MM.1S (cell line): ENCODE data around the gene GNL3.
"Not testable (repeated sequence)": the region's sequence is repeated elsewhere in the genome, so short reads cannot be mapped to it uniquely, and the experiment has no call there.

Experiments
- DNase-seq: peaks from one replicate; pipeline ENCODE4 v3.0.0-alpha.2; 2015
- H2AFZ ChIP-seq: fragments of 300-600 bp; sonication (generic); 2 replicates; pipeline ENCODE4 v1.6.0; 2016; ENCODE audit warnings: antibody characterized with exemption, low read length
- H3F3A ChIP-seq: fragments of 300-600 bp; sonication (generic); 2 replicates; pipeline ENCODE4 v1.6.1; 2016; ENCODE audit warnings: mild to moderate bottlenecking, antibody characterized with exemption, low read length, moderate library complexity, mixed read lengths; ENCODE audit not compliant: insufficient read depth
- H3K27ac ChIP-seq: fragments of 300-600 bp; sonication (generic); 2 replicates; pipeline ENCODE4 v1.5.1; 2016; ENCODE audit warnings: mild to moderate bottlenecking, low read length
- H3K27me3 ChIP-seq: fragments of 300-600 bp; sonication (generic); replicated peaks from 2 replicates; pipeline ENCODE4 v1.6.0; 2016; ENCODE audit warnings: low read length; ENCODE audit not compliant: insufficient read depth
- H3K36me3 ChIP-seq: fragments of 300-600 bp; sonication (generic); replicated peaks from 2 replicates; pipeline ENCODE4 v1.6.1; 2016; ENCODE audit warnings: mild to moderate bottlenecking, low read length, mixed read lengths; ENCODE audit not compliant: insufficient read depth
- H3K4me1 ChIP-seq: fragments of 300-600 bp; sonication (generic); 2 replicates; pipeline ENCODE4 v1.6.1; 2016; ENCODE audit warnings: low read length, mixed read lengths
- H3K4me2 ChIP-seq: fragments of 300-600 bp; sonication (generic); 2 replicates; pipeline ENCODE4 v1.6.0; 2016; ENCODE audit warnings: low read depth, low read length
- H3K4me3 ChIP-seq: fragments of 300-600 bp; sonication (generic); 2 replicates; pipeline ENCODE4 v1.5.1; 2016; ENCODE audit warnings: low read length, mixed read lengths
- H3K79me2 ChIP-seq: fragments of 300-600 bp; sonication (generic); 2 replicates; pipeline ENCODE4 v1.6.1; 2016; ENCODE audit warnings: mixed run types, low read length, mixed read lengths
- H3K9ac ChIP-seq: fragments of 300-600 bp; sonication (generic); 2 replicates; pipeline ENCODE4 v1.6.1; 2016; ENCODE audit warnings: low read length, mixed read lengths
- H3K9me2 ChIP-seq: fragments of 300-600 bp; sonication (generic); replicated peaks from 2 replicates; pipeline ENCODE4 v1.6.1; 2016; ENCODE audit warnings: mild to moderate bottlenecking, low read length, mixed read lengths; ENCODE audit not compliant: insufficient read depth
- H3K9me3 ChIP-seq: fragments of 300-600 bp; sonication (generic); replicated peaks from 2 replicates; pipeline ENCODE4 v1.6.1; 2016; ENCODE audit warnings: mild to moderate bottlenecking, low read length, mixed read lengths; ENCODE audit not compliant: insufficient read depth
- H4K20me1 ChIP-seq: fragments of 300-600 bp; sonication (generic); 2 replicates; pipeline ENCODE4 v1.6.1; 2016; ENCODE audit warnings: mild to moderate bottlenecking, low read length, moderate library complexity, mixed read lengths; ENCODE audit not compliant: insufficient read depth
- CTCF ChIP-seq: fragments of 300-600 bp; sonication (generic); IDR thresholded peaks from 2 replicates; pipeline ENCODE4 v1.5.1; 2016; ENCODE audit warnings: antibody characterized with exemption, low read length, mixed read lengths
- EZH2 ChIP-seq: fragments of 300-600 bp; sonication (generic); optimal IDR thresholded peaks from 2 replicates; pipeline ENCODE3; 2017; ENCODE audit warnings: low read depth, mild to moderate bottlenecking, antibody characterized with exemption, low read length, mixed read lengths
- EZH2phosphoT487 ChIP-seq: fragments of 300-600 bp; sonication (generic); IDR thresholded peaks from 2 replicates; pipeline ENCODE4 v1.6.1; 2018; ENCODE audit warnings: antibody characterized with exemption, low read length

Gene GNL3

DNA sequence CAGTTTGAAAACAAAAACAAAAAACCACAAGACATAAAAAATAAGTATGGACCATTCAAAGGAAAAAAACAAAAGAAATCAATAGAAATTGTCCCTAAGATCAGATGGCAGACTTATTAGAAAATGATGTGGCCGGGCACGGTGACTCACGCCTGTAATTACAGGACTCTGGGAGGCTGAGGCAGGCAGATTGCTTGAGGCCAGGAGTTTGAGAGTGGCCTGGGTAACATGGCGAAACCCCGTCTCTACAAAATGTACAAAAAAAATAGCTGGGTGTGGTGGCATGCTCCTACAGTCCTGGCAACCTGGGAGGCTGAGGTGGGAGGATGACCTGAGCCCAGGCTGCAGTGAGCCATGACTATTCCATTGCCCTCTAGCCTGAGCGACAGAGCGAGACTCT is 36.7 kb downstream of the GNL3 start:
- Histone ChIP-seq H3K4me1 (peaks cover 33% of the 10 kb centered on the region), H3K4me2 (no peak overlapping the region), H3K27me3 (no peaks in the 10 kb centered on the region), H3K79me2 (0 out of 2 replicates have a peak, but pooled peaks cover 6% of the 10 kb centered on the region), H3K27ac (peak overlapping the region; percentile 76; the same call in 1 of the 2 replicates), H3K4me3 (no peak overlapping the region), H3K9ac (no peak overlapping the region), H3F3A (peaks cover 29% of the 10 kb centered on the region), H3K9me2 (no peaks in the 10 kb centered on the region), H4K20me1 (no peaks in the 10 kb centered on the region), H3K9me3 (no peaks in the 10 kb centered on the region), H2AFZ (no peak overlapping the region), H3K36me3 (no peaks in the 10 kb centered on the region)
- TF ChIP-seq EZH2 (no peak), EZH2phosphoT487 (no peak), CTCF (no peak)
- DNase-seq, result no peak

DNA sequence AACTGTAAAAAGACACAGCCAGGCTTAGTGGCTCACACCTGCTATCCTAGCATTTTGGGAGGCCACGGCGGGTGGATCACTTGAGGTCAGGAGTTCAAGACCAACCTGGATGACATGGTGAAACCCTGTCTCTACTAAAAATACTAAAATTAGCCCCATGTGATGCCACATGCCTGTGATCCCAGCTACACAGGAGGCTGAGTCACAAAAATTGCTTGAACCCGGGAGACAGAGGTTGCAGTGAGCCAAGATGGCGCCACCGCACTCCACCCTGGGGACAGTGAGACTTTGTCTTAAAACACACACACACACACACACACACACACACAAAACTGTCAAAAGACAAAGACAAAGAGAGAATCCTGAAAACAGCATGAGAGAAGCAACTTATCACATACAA is 38.1 kb downstream of the GNL3 start:
- H3K36me3 ChIP-seq, result no peaks in the 10 kb centered on the region
- 0 out of 2 replicates have a peak, but pooled peaks cover 6% of the 10 kb centered on the region for H3K79me2 ChIP-seq
- H3K4me2 ChIP-seq, result no peak overlapping the region
- no peak overlapping the region for H3K27ac ChIP-seq
- H3K4me3 ChIP-seq, result no peak overlapping the region
- H3K4me1 ChIP-seq, result peaks cover 33% of the 10 kb centered on the region
- H3K9me3 ChIP-seq, result no peaks in the 10 kb centered on the region
- TF ChIP-seq CTCF (no peak), EZH2phosphoT487 (no peak), EZH2 (no peak)
- no peak for DNase-seq
- no peaks in the 10 kb centered on the region for H4K20me1 ChIP-seq
- H2AFZ ChIP-seq, result no peak overlapping the region
- H3K27me3 ChIP-seq, result no peaks in the 10 kb centered on the region
- no peaks in the 10 kb centered on the region for H3K9me2 ChIP-seq
- H3K9ac ChIP-seq, result no peak overlapping the region
- peaks cover 29% of the 10 kb centered on the region for H3F3A ChIP-seq

DNA sequence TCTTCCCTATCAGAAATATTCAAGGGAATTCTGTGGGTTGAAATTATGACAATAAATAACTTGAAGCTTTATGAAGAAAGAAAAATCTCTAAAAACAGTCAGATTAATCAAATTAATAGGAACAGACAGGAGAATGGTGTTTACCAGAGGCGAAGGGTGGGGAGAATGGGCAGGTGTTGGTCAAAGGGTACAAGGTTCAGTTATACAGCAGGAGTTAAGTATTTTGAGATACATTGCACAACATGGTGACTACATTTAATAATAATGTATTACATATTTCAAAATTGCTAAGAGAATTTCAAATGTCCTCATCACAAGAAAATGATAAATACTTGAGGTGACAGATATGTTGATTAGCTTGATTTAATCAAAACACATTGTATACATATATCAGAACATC is 38.7 kb downstream of the GNL3 start:
- no peak for DNase-seq
- H3K27me3 ChIP-seq, result no peaks in the 10 kb centered on the region
- no peak overlapping the region for H2AFZ ChIP-seq
- peaks cover 28% of the 10 kb centered on the region for H3F3A ChIP-seq
- H3K4me3 ChIP-seq, result no peak overlapping the region
- H3K4me1 ChIP-seq, result peaks cover 31% of the 10 kb centered on the region
- H4K20me1 ChIP-seq, result no peaks in the 10 kb centered on the region
- H3K9me2 ChIP-seq, result no peaks in the 10 kb centered on the region
- no peaks in the 10 kb centered on the region for H3K36me3 ChIP-seq
- no peaks in the 10 kb centered on the region for H3K9me3 ChIP-seq
- H3K79me2 ChIP-seq, result 0 out of 2 replicates have a peak, but pooled peaks cover 6% of the 10 kb centered on the region
- H3K4me2 ChIP-seq, result no peak overlapping the region
- TF ChIP-seq CTCF (no peak), EZH2phosphoT487 (no peak), EZH2 (no peak)
- H3K27ac ChIP-seq, result no peak overlapping the region
- H3K9ac ChIP-seq, result no peak overlapping the region

DNA sequence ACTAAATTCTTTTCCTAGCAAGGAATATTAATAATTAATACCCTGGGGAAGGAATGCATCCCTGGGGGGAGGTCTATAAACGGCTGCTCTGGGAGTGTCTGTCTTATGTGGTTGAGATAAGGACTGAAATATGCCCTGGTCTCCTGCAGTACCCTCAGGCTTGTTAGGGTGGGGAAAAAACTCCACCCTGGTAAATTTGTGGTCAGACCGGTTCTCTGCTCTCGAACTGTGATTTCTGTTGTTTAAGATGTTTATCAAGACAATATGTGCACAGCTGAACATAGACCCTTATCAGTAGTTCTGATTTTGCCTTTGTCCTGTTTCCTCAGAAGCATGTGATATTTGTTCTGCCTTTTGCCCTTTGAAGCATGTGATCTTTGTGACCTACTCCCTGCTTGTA is 42.9 kb downstream of the GNL3 start:
- H3K9me2 ChIP-seq, H2AFZ ChIP-seq, H3K4me2 ChIP-seq, H4K20me1 ChIP-seq, H3K9me3 ChIP-seq, H3K79me2 ChIP-seq, H3K36me3 ChIP-seq, H3K27ac ChIP-seq, H3K27me3 ChIP-seq, H3K9ac ChIP-seq, H3K4me3 ChIP-seq, DNase-seq: not testable (repeated sequence)
- H3K4me1 ChIP-seq, result peaks cover 21% of the 10 kb centered on the region
- peaks cover 12% of the 10 kb centered on the region for H3F3A ChIP-seq
